Left colon (tissue), 2 donors: ENCODE data around the gene OSBPL6. TPM values are rescaled to one million over a fixed set of nuclear protein-coding genes. Genes with fewer than 3 reads are reported as not detected.
A peak's percentile ranks its signal among the peaks of the same experiment; 100 is the strongest.
"Not testable (repeated sequence)": the region's sequence is repeated elsewhere in the genome, so short reads cannot be mapped to it uniquely, and the experiment has no call there.

Experiments used
- ATAC-seq: fragments of 200-7000 bp; cut with Tn5 transposase; one replicate; pipeline ENCODE4 v1.9.1; 2020; ENCODE audit warnings: mild to moderate bottlenecking, moderate library complexity
- DNase-seq, 2 donors: peaks; one replicate each; pipeline ENCODE4 v3.0.0-alpha.2; 2020
- intact Hi-C, 2 donors: fragments of 100-400 bp; cut with DNase I in 1 of 2; cut with micrococcal nuclease in 1 of 2; formaldehyde crosslinking; loops; one replicate each; pipeline versions ENCODE4 v1.11.2 to v1.14.0; 2022; cut with DNase I, micrococcal nuclease
- total RNA-seq, 2 donors: library from RNA; stranded (reverse); fragmentation: NEBNext Ultra II Directional; extraction: Animal tissue kit (Norgen Biotek cat#: 25700); gene quantifications; one replicate each; pipeline ENCODE4 v1.2.1, GENCODE V29; 2021
- donor health status: DM: no; HTN: no; CAD: no.
- donor health status: DM: yes; HTN: yes; CAD: no.

The OSBPL6 gene
- total RNA-seq, 2 donors from 2014 or later: 1.8 to 1.9 TPM

- ATAC-seq: no peak
- intact Hi-C loops: no loop called here
- DNase-seq: no peak
These were observed 209.5 kb downstream of the OSBPL6 start for GRCh38 chr2:178403671-178404306.

GRCh38 chr2:178404368-178404767, 210.1 kb downstream of the OSBPL6 start:
- ATAC-seq (peak; percentile 76), DNase-seq (peak; percentile 34 to 47)
- intact Hi-C loops: no loop called here

- ATAC-seq (no peak), DNase-seq (no peak)
- intact Hi-C loops: no loop called here
These were observed 214.9 kb downstream of the OSBPL6 start for GRCh38 chr2:178409261-178409660.

- DNase-seq (peak in 1 of 2 donors; percentile 59), ATAC-seq (peak; percentile 12)
- intact Hi-C loops: no loop called here
These were observed 217.7 kb downstream of the OSBPL6 start for GRCh38 chr2:178412047-178412446.

GRCh38 chr2:178412453-178412852, 218.1 kb downstream of the OSBPL6 start:
- intact Hi-C loops, ATAC-seq, DNase-seq: not testable (repeated sequence)

- ATAC-seq: peak; percentile 73
- intact Hi-C loops: no loop called here
- DNase-seq: peak; percentile 59 to 78
These were observed 219.4 kb downstream of the OSBPL6 start for GRCh38 chr2:178413472-178414265.

- DNase-seq (peak; percentile 87 to 91), ATAC-seq (peak; percentile 96)
- intact Hi-C loops: no loop called here
These were observed 220.2 kb downstream of the OSBPL6 start for GRCh38 chr2:178414266-178415247.

GRCh38 chr2:178415979-178416378, 221.7 kb downstream of the OSBPL6 start:
- intact Hi-C loops: no loop called here
- DNase-seq: no peak
- ATAC-seq: no peak

- no peak for DNase-seq
- intact Hi-C loops: no loop called here
- no peak for ATAC-seq
These were observed 223.6 kb downstream of the OSBPL6 start for GRCh38 chr2:178417916-178418315.

GRCh38 chr2:178418426-178418825, 224.1 kb downstream of the OSBPL6 start:
- intact Hi-C loops: no loop called here
- DNase-seq: no peak
- no peak for ATAC-seq

GRCh38 chr2:178419123-178419522, 224.8 kb downstream of the OSBPL6 start:
- intact Hi-C loops: no loop called here
- ATAC-seq: peak; percentile 39
- DNase-seq: no peak

- intact Hi-C loops: no loop called here
- DNase-seq: no peak
- no peak for ATAC-seq
These were observed 226.2 kb downstream of the OSBPL6 start for GRCh38 chr2:178420463-178420999.

- DNase-seq (no peak), ATAC-seq (no peak)
- intact Hi-C loops: no loop called here
These were observed 227.8 kb downstream of the OSBPL6 start for GRCh38 chr2:178422097-178422496.

GRCh38 chr2:178423746-178424145, 229.4 kb downstream of the OSBPL6 start:
- intact Hi-C loops, DNase-seq, ATAC-seq: not testable (repeated sequence)

GRCh38 chr2:178425255-178425827, 231.0 kb downstream of the OSBPL6 start:
- intact Hi-C loops: no loop called here
- ATAC-seq (no peak), DNase-seq (no peak)

GRCh38 chr2:178426388-178426787, 232.1 kb downstream of the OSBPL6 start:
- intact Hi-C loops: no loop called here
- no peak for DNase-seq
- no peak for ATAC-seq

GRCh38 chr2:178427458-178427857, 233.1 kb downstream of the OSBPL6 start:
- ATAC-seq: no peak
- intact Hi-C loops: no loop called here
- DNase-seq: no peak

- intact Hi-C loops: no loop called here
- ATAC-seq (no peak), DNase-seq (no peak)
These were observed 234.1 kb downstream of the OSBPL6 start for GRCh38 chr2:178428396-178428806.

GRCh38 chr2:178429336-178429735, 235.0 kb downstream of the OSBPL6 start:
- ATAC-seq: no peak
- intact Hi-C loops: no loop called here
- DNase-seq: no peak
